Amygdala (tissue), 56 donors: ENCODE data around the gene ZCCHC4.

Experiments
- DNase-seq, 56 donors: peaks; one replicate each; lab custom pipeline; 2025; lab: John Stamatoyannopoulos, UW

ZCCHC4 gene

DNA sequence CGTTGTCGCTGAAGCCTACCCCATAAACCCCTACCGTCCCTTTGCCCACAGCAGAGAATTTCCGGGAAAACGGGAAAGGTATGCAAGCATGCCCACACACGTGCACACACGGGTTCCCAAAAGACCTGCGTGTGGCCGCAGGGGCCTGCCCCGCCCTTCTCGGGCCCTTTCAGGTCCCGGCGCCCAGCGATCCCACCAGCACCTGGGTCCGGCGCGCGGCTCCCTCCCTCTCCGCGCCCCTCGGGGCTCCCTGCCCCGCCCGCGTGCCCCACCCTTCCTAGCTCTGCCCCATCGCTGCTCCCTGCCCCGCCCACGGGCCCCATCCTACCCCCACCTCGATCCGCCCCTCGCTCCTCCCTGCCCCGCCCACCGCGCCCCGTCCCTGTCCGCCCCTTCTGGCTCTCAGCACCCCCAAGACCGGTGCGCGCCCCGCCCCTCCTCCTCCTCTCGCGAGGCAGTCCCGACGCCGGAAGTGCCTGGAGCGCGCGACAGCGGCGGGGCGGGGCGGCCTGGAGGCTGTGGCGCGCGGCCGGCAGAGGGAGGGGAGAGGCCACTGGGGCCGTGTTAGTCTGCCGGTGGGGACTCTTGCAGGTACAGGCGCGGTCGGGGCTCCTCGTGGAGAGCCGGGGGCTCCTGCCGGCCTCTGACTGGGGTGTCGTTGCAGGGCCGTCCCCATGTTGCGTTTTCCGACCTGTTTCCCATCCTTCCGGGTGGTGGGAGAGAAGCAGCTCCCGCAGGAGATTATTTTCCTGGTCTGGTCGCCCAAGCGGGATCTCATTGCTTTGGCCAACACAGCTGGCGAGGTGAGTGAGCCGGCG lies 64.4 kb downstream of the ZCCHC4 start, which contains the start of gene ANAPC4:
Gene ANAPC4 (plus strand): TSS at position 510 of the 818 bp plus-strand sequence. CDS start 165 bp downstream, at position 675.
- DNase-seq: peak; percentile 17 to 94 (median 80)

DNA sequence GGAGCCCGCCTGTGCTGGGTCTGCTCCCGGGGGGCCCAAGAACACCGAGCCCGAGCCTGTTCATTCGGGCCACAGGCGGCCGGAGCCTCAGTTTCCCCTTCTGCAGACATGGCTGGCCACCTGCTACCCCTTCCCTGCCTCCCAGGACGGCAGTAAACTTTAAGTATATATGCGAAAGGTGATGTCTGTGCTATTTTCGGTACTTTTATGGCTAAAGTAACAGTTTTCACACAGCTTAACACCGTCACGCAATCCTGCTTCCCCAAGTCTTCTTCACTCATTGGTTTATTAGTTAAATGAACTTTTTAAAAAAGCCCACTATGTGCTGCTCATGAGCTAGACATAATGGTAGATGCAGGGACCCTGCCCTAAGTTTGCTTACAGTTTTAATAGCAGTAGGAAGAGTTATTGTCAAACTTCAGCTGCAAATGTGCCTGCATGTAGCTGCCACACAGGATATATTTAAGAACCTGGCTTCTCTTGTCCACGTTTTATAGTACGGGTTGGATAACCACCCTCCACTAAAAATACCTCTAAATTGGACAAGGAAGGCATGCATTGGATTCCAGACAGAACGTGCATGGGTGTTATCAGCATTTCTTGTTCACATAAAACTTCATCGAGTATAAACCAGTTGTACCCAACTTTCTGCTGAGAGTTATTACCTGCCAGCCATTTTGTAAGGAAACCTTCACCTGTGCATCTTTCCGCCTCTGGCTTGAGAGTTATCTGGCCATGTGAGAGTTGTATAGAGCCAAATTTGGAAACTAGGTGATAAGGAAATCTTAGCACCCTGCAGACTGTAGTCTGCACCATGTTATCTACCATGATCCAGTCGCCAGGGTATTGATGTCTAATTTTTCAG lies 65.2 kb downstream of the ZCCHC4 start:
- DNase-seq: no peak

DNA sequence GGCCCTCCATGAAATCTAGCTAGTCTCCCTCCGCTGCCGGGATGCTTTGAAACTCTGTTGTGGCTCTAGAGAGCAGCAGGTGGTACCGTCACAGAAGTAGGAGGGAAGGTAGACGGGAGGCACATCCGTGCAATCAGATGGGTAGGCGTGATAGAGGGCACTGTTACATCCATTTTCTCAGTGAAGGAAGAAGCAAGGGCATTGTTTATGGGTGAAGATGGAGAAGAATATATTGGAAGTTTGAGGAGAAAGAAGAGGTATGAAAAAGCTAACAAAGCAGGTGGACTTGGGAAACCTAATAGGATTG lies 65.8 kb downstream of the ZCCHC4 start:
- DNase-seq: no peak

DNA sequence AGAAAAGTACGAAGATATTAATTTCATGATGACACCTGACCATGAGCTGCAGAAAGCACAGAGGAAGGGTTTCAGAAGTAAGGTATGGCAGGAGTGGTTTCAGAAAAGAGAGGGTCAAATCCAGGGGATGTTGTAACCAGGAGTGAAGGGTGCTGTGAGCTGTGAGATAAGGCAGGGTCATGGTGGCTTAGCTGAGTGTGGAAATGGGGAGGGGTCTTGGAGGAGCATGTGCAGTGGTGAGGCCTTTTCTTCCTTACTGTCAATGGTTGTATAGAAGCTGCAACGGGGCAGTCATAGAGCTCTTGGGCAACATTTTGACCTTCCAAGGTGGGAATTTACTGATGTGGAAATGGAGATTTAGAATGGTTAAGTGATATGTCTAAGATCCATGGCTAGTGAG lies 67.0 kb downstream of the ZCCHC4 start:
- no peak for DNase-seq

DNA sequence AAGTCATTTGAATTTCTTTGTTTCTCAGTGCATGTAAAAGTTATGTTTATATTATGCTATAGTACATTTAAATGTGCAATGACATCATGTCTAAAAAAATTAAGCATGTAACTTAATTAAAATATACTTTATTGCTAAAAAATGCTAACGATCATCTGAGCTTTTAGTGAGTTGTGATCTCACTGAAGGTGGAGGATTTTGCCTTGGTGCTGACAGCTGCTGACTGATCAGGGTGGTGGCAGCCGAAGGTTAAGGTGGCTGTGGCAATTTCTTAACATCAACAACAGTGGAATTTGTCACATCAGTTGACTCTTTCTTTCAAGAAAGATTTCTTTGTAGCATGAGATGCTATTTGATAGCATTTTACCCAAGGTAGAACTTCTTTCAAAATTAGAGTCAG lies 71.1 kb downstream of the ZCCHC4 start:
- DNase-seq: no peak

DNA sequence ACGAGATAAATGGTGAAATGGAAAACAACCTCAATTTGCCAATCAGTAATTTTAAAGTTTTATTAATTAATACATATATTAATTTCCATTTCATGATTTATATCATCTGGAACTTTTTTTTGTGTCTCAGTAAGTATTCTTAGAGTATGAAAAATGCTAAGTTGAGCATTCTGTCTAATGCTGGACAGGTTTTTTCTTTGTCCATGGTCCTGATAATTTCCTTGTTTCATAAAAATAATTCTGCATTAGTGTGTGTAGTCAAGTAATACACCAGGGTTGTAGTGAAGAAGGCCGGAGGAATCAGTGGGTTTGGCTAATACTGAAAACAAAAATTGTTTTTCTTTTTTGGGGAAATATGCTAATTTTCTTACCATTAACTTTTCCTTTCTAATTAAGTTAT lies 74.4 kb downstream of the ZCCHC4 start:
- DNase-seq: no peak

DNA sequence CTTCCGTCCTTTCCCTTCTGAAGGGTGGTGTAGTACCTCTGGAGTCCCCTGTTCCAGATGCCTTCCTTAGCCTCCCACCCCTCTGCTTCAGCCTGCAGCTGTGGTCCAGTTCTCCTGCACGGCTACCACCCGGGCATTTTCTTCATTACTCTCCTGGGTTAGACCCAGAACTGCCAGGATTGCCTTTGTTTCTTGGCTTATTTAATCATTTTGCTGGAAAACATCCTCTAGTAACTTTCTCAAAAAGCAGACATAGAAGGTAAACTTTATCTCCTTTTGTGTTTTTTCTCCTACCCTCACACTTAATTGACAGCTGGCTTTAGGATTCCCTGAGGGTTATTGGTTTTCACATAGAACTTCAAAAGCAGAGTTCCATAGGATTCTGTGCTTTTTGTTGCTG lies 84.7 kb downstream of the ZCCHC4 start:
- DNase-seq: no peak

DNA sequence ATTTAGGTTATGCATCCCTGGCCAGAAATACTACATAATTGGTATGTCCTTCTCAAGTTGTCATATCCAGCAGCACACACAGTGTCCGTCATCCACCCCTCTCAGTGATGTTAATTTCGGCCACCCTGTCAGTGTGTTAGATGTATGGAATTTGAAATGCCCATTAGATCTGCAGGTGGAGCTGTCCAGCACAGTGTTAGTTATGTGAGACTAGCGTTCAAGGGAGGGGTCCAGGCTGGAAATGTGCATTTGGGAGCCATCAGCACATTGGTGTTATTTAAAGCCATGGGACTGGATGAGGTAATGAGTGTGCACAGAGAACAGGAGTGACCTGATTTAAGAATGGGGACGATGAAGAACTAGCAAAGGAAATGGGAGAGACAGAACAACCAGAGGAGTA lies 86.9 kb downstream of the ZCCHC4 start:
- DNase-seq: no peak

DNA sequence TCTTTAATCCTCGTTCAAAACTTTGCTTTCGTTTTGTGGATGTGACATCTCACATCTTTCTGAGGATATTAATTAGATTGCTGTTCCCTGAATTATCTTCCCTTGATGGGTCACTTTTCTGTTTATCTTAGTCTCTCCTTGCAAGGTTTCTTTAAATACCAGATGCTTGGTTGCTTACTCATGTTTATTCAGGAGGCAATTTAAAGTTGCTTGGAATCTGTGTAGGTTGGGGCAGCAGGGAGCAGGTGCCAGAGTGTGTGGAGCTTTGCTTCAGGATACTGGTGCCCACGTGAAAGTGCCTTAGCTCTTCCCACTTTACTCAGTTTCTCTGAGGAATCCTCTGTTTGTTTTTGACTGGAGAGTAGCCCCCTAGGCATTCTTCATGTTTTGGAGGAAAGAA lies 88.5 kb downstream of the ZCCHC4 start:
- DNase-seq: no peak

DNA sequence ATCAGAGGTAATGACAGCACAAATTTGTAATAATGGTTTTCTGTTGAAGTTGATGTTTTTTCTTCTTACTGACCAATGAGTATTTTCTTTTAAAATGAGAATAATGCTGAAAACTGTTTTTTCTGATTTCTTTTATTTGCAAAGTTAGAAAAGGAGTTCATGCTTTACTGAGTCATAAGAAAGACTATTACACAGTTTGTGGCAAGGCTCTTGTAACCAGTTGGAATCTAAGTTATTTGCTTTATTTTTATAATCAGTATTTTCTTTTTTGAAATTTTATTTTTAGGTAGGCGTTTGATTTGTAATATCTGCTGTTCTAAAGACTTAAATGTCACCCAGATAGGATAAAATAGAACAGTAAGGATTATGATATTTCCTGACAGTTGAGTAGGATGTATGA lies 89.9 kb downstream of the ZCCHC4 start:
- DNase-seq: no peak

DNA sequence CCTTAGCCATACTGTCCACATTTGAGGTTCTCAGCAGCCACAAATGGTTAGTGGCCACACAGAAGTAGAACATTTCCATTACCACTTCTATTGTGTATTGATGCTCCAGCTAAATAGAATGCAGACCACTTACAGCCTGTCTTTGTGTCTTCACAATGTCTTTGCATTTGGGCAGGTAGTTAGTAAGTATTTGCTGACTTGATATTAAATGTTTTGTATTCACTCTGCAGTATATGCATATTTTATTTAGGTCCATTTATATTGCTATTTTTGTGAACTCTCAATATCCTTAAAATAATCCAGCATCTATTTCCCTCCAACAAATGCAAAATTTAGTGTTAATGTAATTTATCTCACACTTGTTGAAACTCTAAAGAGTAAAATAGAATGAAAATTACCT lies 91.1 kb downstream of the ZCCHC4 start:
- no peak for DNase-seq

DNA sequence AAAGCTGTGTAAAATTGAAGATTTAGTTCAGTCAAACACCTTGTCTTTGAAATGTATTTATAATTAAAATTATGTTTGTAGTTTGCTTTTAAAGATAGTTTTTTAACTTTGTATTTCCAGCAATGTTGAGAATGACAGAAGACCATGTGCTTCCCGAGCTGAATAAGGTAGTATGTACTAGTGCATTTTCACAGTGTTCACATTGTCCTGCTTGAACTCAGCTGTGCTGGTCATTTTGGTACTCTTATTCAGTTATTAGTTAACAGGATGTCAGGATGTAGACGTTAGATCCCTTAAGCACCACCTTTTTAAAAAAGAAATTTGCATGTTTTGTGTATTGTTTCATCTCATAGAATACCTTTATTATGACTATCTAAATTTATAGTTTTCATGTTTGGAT lies 92.9 kb downstream of the ZCCHC4 start:
- DNase-seq: no peak

DNA sequence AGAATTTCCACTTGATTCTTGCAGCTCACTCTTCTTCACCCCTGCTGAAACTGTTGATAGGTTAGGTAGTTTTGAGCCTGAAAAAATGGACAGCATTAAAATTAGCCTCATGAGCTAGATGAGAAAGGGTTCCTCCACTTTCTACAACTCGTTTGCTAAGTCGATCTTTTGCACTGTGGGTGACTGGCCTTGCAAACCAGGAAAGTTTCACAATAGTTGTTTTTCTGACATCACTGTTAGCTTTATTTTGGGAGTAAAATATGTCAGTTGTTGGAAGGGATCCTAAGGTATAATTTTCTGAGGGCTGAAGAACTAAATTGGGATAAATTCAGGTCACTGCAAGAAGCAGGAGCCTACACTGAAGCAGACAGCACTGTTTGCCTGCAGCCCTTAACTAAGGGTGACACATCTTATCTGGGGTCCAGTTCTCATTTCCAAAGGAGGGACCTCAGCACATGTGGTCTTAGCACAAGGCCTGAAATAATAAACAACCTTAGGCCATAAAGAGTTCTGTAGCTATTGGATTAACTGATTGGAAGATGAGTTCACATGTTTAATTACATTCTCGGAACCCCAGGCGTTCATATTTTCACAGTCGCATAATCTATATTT lies 93.6 kb downstream of the ZCCHC4 start:
- DNase-seq: no peak

DNA sequence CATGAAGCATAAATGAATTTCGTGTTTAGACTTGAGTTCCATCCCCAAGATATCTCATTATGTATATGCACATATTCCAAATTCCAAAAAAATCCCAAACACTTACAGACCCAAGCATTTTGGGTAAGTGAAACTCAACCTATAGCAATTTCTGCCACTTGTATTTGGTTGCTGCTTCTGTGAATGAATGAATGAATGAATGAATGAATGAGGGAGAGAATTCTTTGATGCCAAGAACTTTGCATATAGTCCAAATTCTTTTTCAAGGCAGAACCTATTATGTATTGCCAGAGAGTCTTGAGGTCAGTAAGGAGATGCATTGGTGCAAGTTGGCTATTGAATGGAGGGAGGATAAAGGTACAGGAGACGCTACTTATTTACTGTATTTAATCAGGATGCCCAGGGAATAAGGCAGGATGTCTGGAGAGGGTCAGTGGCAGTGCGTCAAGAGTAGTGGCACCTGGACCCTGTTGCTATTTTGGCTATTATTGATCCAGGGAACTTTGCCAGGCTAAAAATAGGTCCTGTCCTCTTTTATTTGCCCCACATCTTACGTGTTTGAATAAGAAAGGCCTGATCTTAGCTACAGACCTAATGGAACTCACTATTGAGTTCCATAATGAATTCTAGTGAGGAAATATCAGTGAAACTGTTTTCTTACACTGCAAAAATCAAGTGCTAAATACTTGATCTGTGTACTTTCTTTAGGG lies 98.4 kb downstream of the ZCCHC4 start:
- DNase-seq: no peak

DNA sequence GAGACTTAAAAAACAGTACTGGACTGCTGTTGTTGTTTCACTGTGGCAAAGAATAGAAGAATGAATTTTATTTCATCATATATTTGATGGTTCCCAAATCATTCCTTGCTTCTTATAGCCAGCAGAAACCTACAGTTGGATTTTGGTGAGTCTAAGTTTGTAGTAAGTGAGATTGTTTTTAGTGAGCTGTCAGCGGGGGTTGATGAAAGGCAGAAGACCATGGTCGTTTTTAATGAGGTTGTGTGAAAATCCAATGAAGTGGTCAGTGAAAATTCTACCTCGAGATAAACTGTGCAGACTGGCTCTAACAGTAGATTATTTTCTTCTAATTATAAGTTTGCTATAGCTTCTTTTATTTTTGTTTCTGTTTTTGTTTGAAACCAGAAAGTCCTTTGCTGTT lies 100.7 kb downstream of the ZCCHC4 start:
- no peak for DNase-seq

DNA sequence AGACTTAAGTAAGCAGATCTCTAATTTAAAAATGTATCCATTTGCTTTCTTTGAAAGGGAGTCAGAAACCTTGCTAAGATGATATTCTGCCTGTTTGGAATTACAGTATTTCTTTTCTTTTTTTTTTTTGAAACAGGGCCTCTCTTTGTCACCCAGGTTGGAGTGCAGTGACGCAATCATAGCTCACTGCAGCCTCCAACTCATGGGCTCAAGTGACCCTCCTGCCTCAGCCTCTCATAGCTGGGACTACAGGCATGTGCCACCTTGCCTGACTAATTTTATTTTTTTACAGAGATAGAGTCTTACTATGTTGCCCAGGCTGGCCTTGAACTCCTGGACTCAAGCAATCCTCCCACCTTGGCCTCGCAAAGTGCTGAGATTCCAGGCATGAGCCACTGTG lies 104.4 kb downstream of the ZCCHC4 start:
- DNase-seq: no peak
